Neural cell (in vitro differentiated cells): ENCODE data around the gene LRP5. TPM values are rescaled to one million over a fixed set of nuclear protein-coding genes. Genes with fewer than 3 reads are reported as not detected.

ENCODE experiments used
- H2AFZ ChIP-seq: fragments of 200-600, 300-800 bp; sonication (generic), shearing (Covaris generic); 2 replicates; pipeline ENCODE4 v1.6.0; 2014; ENCODE audit warnings: low read depth, mild to moderate bottlenecking, antibody characterized with exemption, low read length, moderate library complexity
- H3F3A ChIP-seq: fragments of 200-600 bp; shearing (Covaris generic); 2 replicates; pipeline ENCODE4 v1.6.1; 2016; ENCODE audit warnings: mild to moderate bottlenecking, moderate library complexity, mixed read lengths, antibody characterized with exemption, low read length; ENCODE audit not compliant: insufficient read depth, poor library complexity, severe bottlenecking
- H3K27ac ChIP-seq: fragments of 200-600, 300-800 bp; sonication (generic), shearing (Covaris generic); 2 replicates; pipeline ENCODE4 v1.5.1; 2014; ENCODE audit warnings: mild to moderate bottlenecking, low read length, moderate library complexity
- H3K27me3 ChIP-seq: fragments of 300-800, 200-600 bp; sonication (generic), shearing (Covaris generic); 2 replicates; pipeline ENCODE4 v1.6.0; 2014; ENCODE audit warnings: mild to moderate bottlenecking, low read depth, low read length, moderate library complexity; ENCODE audit not compliant: insufficient read depth
- H3K36me3 ChIP-seq: fragments of 300-800, 200-600 bp; sonication (generic), shearing (Covaris generic); 2 replicates; pipeline ENCODE4 v1.5.1; 2014; ENCODE audit warnings: mild to moderate bottlenecking, antibody characterized with exemption, low read length, moderate library complexity; ENCODE audit not compliant: insufficient read depth
- H3K4me2 ChIP-seq: fragments of 300-800, 200-600 bp; sonication (generic), shearing (Covaris generic); 2 replicates; pipeline ENCODE4 v1.6.0; 2014; ENCODE audit warnings: mild to moderate bottlenecking, low read length
- H3K4me3 ChIP-seq: fragments of 300-800, 200-600 bp; sonication (generic), shearing (Covaris generic); 2 replicates; pipeline ENCODE4 v1.5.1; 2014; ENCODE audit warnings: mild to moderate bottlenecking, low read length, moderate library complexity
- H3K79me2 ChIP-seq: fragments of 200-600 bp; shearing (Covaris generic); replicated peaks from 2 replicates; pipeline ENCODE4 v1.6.0; 2014; ENCODE audit warnings: mild to moderate bottlenecking, low read length, moderate library complexity; ENCODE audit not compliant: insufficient read depth
- H3K9ac ChIP-seq: fragments of 300-800, 200-600 bp; sonication (generic), shearing (Covaris generic); 2 replicates; pipeline ENCODE4 v1.6.1; 2016; ENCODE audit warnings: mild to moderate bottlenecking, low read length, mixed read lengths
- H3K9me2 ChIP-seq: fragments of 200-600 bp; shearing (Covaris generic); 2 replicates; pipeline ENCODE4 v1.6.1; 2016; ENCODE audit warnings: mild to moderate bottlenecking, low read length, mixed read lengths; ENCODE audit not compliant: insufficient read depth
- H3K9me3 ChIP-seq: fragments of 200-600, 300-800 bp; sonication (generic), shearing (Covaris generic); 2 replicates; pipeline ENCODE4 v1.6.1; 2016; ENCODE audit warnings: mild to moderate bottlenecking, mixed run types, low read length, moderate library complexity, mixed read lengths
- H4K20me1 ChIP-seq: fragments of 200-600 bp; shearing (Covaris generic); 2 replicates; pipeline ENCODE4 v1.6.1; 2016; ENCODE audit warnings: mild to moderate bottlenecking, mixed run types; ENCODE audit not compliant: insufficient read depth
- EP300 ChIP-seq: fragments of 450-650 bp; conservative IDR thresholded peaks from 2 replicates; pipeline ENCODE4 v1.6.1; 2014; ENCODE audit warnings: antibody characterized with exemption, mild to moderate bottlenecking, moderate library complexity; ENCODE audit not compliant: poor library complexity, severe bottlenecking
- EZH2 ChIP-seq: fragments of 200-600, 300-800 bp; shearing (Covaris generic), sonication (generic); IDR thresholded peaks from 2 replicates; pipeline ENCODE4 v1.6.1; 2014; ENCODE audit warnings: antibody characterized with exemption, low read length, borderline replicate concordance, mild to moderate bottlenecking; ENCODE audit not compliant: insufficient read depth, poor library complexity, severe bottlenecking
- MXI1 ChIP-seq: fragments of 450-650 bp; conservative IDR thresholded peaks from 2 replicates; pipeline ENCODE4 v1.6.1; 2014; ENCODE audit warnings: antibody characterized with exemption, mild to moderate bottlenecking; ENCODE audit not compliant: poor library complexity, severe bottlenecking
- POLR2AphosphoS5 ChIP-seq: IDR thresholded peaks from 2 replicates; pipeline ENCODE4 v1.6.1; 2012
- RAD21 ChIP-seq: fragments of 450-650 bp; conservative IDR thresholded peaks from 2 replicates; pipeline ENCODE4 v1.6.1; 2014; ENCODE audit warnings: antibody characterized with exemption, mild to moderate bottlenecking, moderate library complexity
- SMC3 ChIP-seq: fragments of 450-650 bp; conservative IDR thresholded peaks from 2 replicates; pipeline ENCODE4 v1.6.1; 2014; ENCODE audit warnings: antibody characterized with exemption, mild to moderate bottlenecking, moderate library complexity; ENCODE audit not compliant: poor library complexity
- TAF1 ChIP-seq: IDR thresholded peaks from 2 replicates; pipeline ENCODE4 v1.6.1; 2012; ENCODE audit warnings: low read depth
- polyA plus RNA-seq: library from polyadenylated mRNA; depleted of rRNA; stranded (reverse); fragments of >200 nt; gene quantifications from 2 replicates; pipeline ENCODE4 v1.2.3, GENCODE V29; 2014
- TF ChIP-seq, protein P1 (sequence below): fragments of 450-650 bp; IDR thresholded peaks from 2 replicates; pipeline ENCODE4 v1.5.1; 2014; ENCODE audit warnings: antibody characterized with exemption, mild to moderate bottlenecking, moderate library complexity; ENCODE audit not compliant: poor library complexity, severe bottlenecking
- TF ChIP-seq, protein P2 (sequence below): IDR thresholded peaks from 2 replicates; pipeline ENCODE4 v1.6.1; 2012; ENCODE audit warnings: borderline replicate concordance

LRP5 gene
- polyA plus RNA-seq, 1 donor from 2014 or later: 3.0 TPM

DNA sequence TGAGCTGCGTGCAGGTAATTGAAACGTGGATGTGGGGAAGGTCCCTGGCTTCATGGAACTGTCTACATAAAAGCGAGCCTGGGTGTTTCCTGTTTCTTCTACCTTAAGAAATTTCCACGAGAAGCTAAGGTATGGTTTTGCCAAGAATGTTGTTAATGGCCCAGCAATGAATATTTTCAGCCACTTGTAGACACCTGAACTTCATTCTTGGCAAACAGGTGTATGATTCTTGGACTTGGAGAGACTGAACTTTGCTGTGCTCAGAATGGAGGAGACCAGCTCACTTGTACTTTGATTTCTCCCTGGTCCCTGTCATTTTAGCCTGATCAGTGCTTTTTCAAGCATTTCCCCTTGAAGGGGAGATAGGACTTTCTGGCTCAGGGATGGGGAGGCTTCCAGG lies 20.8 kb downstream of the LRP5 start:
- Histone ChIP-seq H3K9me2 (no peaks in the 10 kb centered on the region), H3K27me3 (no peaks in the 10 kb centered on the region), H3F3A (no peaks in the 10 kb centered on the region), H2AFZ (no peak overlapping the region), H3K4me3 (no peak overlapping the region), H3K27ac (no peak overlapping the region), H4K20me1 (no peaks in the 10 kb centered on the region), H3K9me3 (no peaks in the 10 kb centered on the region), H3K79me2 (no peaks in the 10 kb centered on the region), H3K9ac (no peak overlapping the region), H3K4me2 (no peak overlapping the region), H3K36me3 (no peaks in the 10 kb centered on the region)
- TF ChIP-seq MXI1 (no peak), RAD21 (no peak), EP300 (no peak), EZH2 (no peak), SMC3 (no peak), POLR2AphosphoS5 (no peak), TAF1 (no peak)
- TF ChIP-seq, protein P1, sequence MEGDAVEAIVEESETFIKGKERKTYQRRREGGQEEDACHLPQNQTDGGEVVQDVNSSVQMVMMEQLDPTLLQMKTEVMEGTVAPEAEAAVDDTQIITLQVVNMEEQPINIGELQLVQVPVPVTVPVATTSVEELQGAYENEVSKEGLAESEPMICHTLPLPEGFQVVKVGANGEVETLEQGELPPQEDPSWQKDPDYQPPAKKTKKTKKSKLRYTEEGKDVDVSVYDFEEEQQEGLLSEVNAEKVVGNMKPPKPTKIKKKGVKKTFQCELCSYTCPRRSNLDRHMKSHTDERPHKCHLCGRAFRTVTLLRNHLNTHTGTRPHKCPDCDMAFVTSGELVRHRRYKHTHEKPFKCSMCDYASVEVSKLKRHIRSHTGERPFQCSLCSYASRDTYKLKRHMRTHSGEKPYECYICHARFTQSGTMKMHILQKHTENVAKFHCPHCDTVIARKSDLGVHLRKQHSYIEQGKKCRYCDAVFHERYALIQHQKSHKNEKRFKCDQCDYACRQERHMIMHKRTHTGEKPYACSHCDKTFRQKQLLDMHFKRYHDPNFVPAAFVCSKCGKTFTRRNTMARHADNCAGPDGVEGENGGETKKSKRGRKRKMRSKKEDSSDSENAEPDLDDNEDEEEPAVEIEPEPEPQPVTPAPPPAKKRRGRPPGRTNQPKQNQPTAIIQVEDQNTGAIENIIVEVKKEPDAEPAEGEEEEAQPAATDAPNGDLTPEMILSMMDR: no peak
- TF ChIP-seq, protein P2, sequence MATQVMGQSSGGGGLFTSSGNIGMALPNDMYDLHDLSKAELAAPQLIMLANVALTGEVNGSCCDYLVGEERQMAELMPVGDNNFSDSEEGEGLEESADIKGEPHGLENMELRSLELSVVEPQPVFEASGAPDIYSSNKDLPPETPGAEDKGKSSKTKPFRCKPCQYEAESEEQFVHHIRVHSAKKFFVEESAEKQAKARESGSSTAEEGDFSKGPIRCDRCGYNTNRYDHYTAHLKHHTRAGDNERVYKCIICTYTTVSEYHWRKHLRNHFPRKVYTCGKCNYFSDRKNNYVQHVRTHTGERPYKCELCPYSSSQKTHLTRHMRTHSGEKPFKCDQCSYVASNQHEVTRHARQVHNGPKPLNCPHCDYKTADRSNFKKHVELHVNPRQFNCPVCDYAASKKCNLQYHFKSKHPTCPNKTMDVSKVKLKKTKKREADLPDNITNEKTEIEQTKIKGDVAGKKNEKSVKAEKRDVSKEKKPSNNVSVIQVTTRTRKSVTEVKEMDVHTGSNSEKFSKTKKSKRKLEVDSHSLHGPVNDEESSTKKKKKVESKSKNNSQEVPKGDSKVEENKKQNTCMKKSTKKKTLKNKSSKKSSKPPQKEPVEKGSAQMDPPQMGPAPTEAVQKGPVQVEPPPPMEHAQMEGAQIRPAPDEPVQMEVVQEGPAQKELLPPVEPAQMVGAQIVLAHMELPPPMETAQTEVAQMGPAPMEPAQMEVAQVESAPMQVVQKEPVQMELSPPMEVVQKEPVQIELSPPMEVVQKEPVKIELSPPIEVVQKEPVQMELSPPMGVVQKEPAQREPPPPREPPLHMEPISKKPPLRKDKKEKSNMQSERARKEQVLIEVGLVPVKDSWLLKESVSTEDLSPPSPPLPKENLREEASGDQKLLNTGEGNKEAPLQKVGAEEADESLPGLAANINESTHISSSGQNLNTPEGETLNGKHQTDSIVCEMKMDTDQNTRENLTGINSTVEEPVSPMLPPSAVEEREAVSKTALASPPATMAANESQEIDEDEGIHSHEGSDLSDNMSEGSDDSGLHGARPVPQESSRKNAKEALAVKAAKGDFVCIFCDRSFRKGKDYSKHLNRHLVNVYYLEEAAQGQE: no peak

DNA sequence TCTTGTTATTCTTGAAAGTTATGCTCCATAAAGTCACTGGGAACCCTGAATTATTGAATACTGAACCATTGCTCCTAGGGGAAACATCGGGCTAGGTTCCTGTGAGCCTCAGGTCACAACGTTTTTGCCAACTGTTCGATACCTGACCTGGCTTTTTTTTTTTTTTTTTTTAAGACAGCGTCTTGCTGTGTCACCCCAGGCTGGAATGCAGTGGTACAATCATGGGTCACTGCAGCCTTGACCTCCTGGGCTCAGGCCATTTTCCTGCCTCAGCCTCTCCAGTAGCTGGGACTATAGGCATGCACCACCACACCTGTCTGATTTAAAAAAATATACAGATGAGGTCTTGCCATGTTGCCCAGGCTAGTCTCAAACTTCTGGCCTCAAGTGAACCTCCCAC lies 22.5 kb downstream of the LRP5 start:
- H2AFZ ChIP-seq: no peak overlapping the region
- H3K79me2 ChIP-seq: no peaks in the 10 kb centered on the region
- no peak overlapping the region for H3K27ac ChIP-seq
- H3K4me3 ChIP-seq: no peak overlapping the region
- H3K27me3 ChIP-seq: no peaks in the 10 kb centered on the region
- no peaks in the 10 kb centered on the region for H3K9me2 ChIP-seq
- H4K20me1 ChIP-seq: no peaks in the 10 kb centered on the region
- no peak overlapping the region for H3K4me2 ChIP-seq
- H3K36me3 ChIP-seq: no peaks in the 10 kb centered on the region
- no peaks in the 10 kb centered on the region for H3F3A ChIP-seq
- no peaks in the 10 kb centered on the region for H3K9me3 ChIP-seq
- TF ChIP-seq MXI1 (no peak), TAF1 (no peak), EP300 (no peak), SMC3 (no peak), RAD21 (no peak), POLR2AphosphoS5 (no peak), EZH2 (no peak)
- TF ChIP-seq, protein P2: no peak
- TF ChIP-seq, protein P1: no peak
- H3K9ac ChIP-seq: no peak overlapping the region
